Panc1 (cell line): Measurements from ENCODE around the gene SH3PXD2B.

ENCODE experiments used
- CTCF ChIP-seq: fragments of 450-650 bp; IDR thresholded peaks from 2 replicates; pipeline ENCODE4 v1.5.1; 2017; ENCODE audit warnings: mild to moderate bottlenecking
- POLR2AphosphoS5 ChIP-seq: IDR thresholded peaks from 2 replicates; pipeline ENCODE4 v1.6.1; 2012; ENCODE audit warnings: mild to moderate bottlenecking, low read depth, low read length, moderate library complexity
- SIN3A ChIP-seq: IDR thresholded peaks from 2 replicates; pipeline ENCODE4 v1.6.1; 2012; ENCODE audit warnings: low read depth, mild to moderate bottlenecking, low read length, moderate library complexity, borderline replicate concordance; ENCODE audit not compliant: insufficient read depth
- TCF7L2 ChIP-seq: IDR thresholded peaks from 2 replicates; pipeline ENCODE4 v1.6.1; 2011; ENCODE audit warnings: mild to moderate bottlenecking, low read depth, low read length, inconsistent platforms
- TF ChIP-seq, protein P1 (sequence below), 2 experiments: IDR thresholded peaks; 2 replicates each; pipeline ENCODE4 v1.6.1; 2011 to 2012; ENCODE audit warnings: low read depth in 2 of 2, control low read depth in 1 of 2, low read length in 1 of 2, mild to moderate bottlenecking in 1 of 2, moderate library complexity in 1 of 2; ENCODE audit not compliant: insufficient read depth in 1 of 2

- no peak for TF ChIP-seq CTCF
- TF ChIP-seq, protein P1, sequence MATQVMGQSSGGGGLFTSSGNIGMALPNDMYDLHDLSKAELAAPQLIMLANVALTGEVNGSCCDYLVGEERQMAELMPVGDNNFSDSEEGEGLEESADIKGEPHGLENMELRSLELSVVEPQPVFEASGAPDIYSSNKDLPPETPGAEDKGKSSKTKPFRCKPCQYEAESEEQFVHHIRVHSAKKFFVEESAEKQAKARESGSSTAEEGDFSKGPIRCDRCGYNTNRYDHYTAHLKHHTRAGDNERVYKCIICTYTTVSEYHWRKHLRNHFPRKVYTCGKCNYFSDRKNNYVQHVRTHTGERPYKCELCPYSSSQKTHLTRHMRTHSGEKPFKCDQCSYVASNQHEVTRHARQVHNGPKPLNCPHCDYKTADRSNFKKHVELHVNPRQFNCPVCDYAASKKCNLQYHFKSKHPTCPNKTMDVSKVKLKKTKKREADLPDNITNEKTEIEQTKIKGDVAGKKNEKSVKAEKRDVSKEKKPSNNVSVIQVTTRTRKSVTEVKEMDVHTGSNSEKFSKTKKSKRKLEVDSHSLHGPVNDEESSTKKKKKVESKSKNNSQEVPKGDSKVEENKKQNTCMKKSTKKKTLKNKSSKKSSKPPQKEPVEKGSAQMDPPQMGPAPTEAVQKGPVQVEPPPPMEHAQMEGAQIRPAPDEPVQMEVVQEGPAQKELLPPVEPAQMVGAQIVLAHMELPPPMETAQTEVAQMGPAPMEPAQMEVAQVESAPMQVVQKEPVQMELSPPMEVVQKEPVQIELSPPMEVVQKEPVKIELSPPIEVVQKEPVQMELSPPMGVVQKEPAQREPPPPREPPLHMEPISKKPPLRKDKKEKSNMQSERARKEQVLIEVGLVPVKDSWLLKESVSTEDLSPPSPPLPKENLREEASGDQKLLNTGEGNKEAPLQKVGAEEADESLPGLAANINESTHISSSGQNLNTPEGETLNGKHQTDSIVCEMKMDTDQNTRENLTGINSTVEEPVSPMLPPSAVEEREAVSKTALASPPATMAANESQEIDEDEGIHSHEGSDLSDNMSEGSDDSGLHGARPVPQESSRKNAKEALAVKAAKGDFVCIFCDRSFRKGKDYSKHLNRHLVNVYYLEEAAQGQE (IDR thresholded peaks at IDR 0.05; ENCODE audit: insufficient read depth in 1 of 2, low read depth in 2 of 2, low read length in 1 of 2): no peak
- TF ChIP-seq SIN3A: no peak
- no peak for TF ChIP-seq POLR2AphosphoS5
- no peak for TF ChIP-seq TCF7L2
These were observed 76.9 kb downstream of the SH3PXD2B start for GRCh38 chr5:172377438-172377837.
